Adrenal gland (tissue), 5 donors: ENCODE measurements around the gene CKMT1B.
"Not testable (repeated sequence)": the region's sequence is repeated elsewhere in the genome, so short reads cannot be mapped to it uniquely, and the experiment has no call there.

Source experiments
- POLR2A ChIP-seq, 2 donors: fragments of 450-650 bp; IDR thresholded peaks; one replicate each; pipeline ENCODE4 v1.6.1; 2017; ENCODE audit warnings: antibody characterized with exemption in 2 of 2, mild to moderate bottlenecking in 2 of 2, moderate library complexity in 1 of 2
- TF ChIP-seq, protein P1 (sequence below), 6 experiments: fragments of 450-650 bp in 4 of 6; fragments of 200-600 bp in 2 of 6; sonication (generic) in 1 of 6; IDR thresholded peaks; 1 replicate in 5 of 6; 2 replicates in 1 of 6; pipeline versions ENCODE4 v1.5.1 to v1.8.0; 2016 to 2021; ENCODE audit warnings: antibody characterized with exemption in 6 of 6, mild to moderate bottlenecking in 2 of 6, moderate library complexity in 1 of 6
- donor health status: DM: no; HTN: no; CAD: no.

DNA sequence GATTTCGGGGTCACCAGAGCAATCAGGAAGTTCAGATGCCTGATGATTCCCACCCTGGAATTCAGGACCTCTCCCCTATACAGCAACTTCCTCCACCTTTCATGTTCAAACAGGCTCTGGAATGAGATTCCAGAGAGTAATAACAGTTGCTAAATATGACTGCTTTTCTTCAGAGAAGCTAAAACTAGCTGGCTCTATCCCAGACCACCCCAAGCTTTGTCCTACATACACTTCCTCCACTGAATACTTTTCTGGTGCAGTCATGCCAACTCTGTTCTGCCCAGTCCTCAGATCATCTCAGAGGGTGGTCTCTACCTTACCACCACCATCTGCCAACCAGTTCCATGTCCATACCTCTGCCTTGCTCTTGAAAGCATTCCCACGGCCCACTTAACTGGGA, 27.2 kb upstream of the CKMT1B start:
- not testable (repeated sequence) for TF ChIP-seq POLR2A (IDR thresholded peaks at IDR 0.05)
- TF ChIP-seq, protein P1, sequence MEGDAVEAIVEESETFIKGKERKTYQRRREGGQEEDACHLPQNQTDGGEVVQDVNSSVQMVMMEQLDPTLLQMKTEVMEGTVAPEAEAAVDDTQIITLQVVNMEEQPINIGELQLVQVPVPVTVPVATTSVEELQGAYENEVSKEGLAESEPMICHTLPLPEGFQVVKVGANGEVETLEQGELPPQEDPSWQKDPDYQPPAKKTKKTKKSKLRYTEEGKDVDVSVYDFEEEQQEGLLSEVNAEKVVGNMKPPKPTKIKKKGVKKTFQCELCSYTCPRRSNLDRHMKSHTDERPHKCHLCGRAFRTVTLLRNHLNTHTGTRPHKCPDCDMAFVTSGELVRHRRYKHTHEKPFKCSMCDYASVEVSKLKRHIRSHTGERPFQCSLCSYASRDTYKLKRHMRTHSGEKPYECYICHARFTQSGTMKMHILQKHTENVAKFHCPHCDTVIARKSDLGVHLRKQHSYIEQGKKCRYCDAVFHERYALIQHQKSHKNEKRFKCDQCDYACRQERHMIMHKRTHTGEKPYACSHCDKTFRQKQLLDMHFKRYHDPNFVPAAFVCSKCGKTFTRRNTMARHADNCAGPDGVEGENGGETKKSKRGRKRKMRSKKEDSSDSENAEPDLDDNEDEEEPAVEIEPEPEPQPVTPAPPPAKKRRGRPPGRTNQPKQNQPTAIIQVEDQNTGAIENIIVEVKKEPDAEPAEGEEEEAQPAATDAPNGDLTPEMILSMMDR (IDR thresholded peaks at IDR 0.05), result not testable (repeated sequence)
